Tibial artery (tissue), 4 donors: Measurements from ENCODE around the gene SARDH.
A peak's percentile ranks its signal among the peaks of the same experiment; 100 is the strongest.

Source experiments
- DNase-seq, 2 donors: peaks; one replicate each; pipeline ENCODE4 v3.0.0-alpha.2; 2019
- H3K27ac ChIP-seq, 2 donors: fragments of 200-600 bp; sonication (generic) in 1 of 2; 1 replicate in 1 of 2; 2 replicates in 1 of 2; pipeline ENCODE4 v1.5.1; 2018 to 2019; ENCODE audit warnings: mild to moderate bottlenecking in 1 of 2
- H3K27me3 ChIP-seq, 2 donors: fragments of 200-600 bp; sonication (generic) in 1 of 2; one replicate each; pipeline versions ENCODE4 v1.5.1 to v1.6.0; 2016 to 2019
- H3K36me3 ChIP-seq, 3 donors: fragments of 200-600 bp; sonication (generic) in 2 of 3; one replicate each; pipeline ENCODE4 v1.5.1; 2016 to 2019; ENCODE audit warnings: mild to moderate bottlenecking in 2 of 3
- H3K4me1 ChIP-seq, 4 donors: fragments of 200-600 bp; sonication (generic) in 2 of 4; 1 replicate in 3 of 4; 2 replicates in 1 of 4; pipeline ENCODE4 v1.5.1; 2016 to 2019
- H3K4me3 ChIP-seq, 2 donors: fragments of 200-600 bp; sonication (generic) in 1 of 2; 1 replicate in 1 of 2; 2 replicates in 1 of 2; pipeline ENCODE4 v1.5.1; 2018 to 2019; ENCODE audit warnings: mild to moderate bottlenecking in 2 of 2
- H3K9me3 ChIP-seq, 3 donors: fragments of 200-600 bp; sonication (generic) in 1 of 3; one replicate each; pipeline ENCODE4 v1.5.1; 2016 to 2019
- intact Hi-C: fragments of 100-400 bp; cut with DNase I; formaldehyde crosslinking; loops from one replicate; pipeline ENCODE4 v1.15.0; 2023; ENCODE audit warnings: low total_unique reads
- TF ChIP-seq, protein P1 (sequence below), 2 experiments: fragments of 200-600 bp in 1 of 2; fragments of 450-650 bp in 1 of 2; IDR thresholded peaks; one replicate each; pipeline ENCODE4 v1.5.1; 2017 to 2019; ENCODE audit warnings: antibody characterized with exemption in 2 of 2, mild to moderate bottlenecking in 1 of 2, moderate library complexity in 1 of 2

The SARDH gene

DNA sequence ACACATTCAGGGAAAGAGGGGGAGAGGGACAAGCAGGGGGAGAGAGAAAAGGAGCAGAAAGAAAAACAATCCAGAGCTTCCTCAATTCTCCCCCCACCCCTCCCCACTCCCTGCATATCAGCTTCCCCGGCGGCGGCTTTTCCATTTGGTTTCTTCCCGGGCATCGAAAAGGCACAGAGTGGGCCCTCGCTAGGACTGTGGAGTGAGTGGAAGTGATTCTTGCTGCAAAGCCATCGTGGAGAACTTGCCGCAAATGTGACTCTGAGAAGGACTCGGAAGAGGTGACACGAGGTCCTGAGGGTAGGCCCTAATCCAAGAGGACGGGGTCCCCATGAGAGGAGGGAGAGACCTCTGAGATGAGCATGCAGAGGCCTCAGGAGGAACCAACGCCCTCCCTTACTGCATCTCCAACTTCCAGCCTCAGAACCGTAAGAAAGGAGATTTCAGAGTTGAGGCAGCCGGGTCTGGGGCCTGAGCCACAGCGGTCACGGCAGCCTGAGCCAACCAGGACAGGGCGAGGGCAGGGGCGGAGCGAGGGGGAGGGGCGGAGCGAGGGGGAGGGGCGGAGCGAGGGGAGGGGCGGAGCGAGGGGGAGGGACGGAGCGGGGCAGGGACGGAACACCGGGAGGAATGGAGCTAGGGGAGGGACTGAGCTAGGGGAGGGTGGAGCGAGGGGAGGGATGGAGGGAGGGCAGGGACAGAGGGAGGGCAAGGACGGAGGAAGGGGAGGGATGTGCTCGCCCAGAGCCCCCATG lies 21.2 kb upstream of the SARDH start:
- peaks cover 0 to 11% of the 10 kb centered on the region in 2 donors for H3K27me3 ChIP-seq
- TF ChIP-seq, protein P1, sequence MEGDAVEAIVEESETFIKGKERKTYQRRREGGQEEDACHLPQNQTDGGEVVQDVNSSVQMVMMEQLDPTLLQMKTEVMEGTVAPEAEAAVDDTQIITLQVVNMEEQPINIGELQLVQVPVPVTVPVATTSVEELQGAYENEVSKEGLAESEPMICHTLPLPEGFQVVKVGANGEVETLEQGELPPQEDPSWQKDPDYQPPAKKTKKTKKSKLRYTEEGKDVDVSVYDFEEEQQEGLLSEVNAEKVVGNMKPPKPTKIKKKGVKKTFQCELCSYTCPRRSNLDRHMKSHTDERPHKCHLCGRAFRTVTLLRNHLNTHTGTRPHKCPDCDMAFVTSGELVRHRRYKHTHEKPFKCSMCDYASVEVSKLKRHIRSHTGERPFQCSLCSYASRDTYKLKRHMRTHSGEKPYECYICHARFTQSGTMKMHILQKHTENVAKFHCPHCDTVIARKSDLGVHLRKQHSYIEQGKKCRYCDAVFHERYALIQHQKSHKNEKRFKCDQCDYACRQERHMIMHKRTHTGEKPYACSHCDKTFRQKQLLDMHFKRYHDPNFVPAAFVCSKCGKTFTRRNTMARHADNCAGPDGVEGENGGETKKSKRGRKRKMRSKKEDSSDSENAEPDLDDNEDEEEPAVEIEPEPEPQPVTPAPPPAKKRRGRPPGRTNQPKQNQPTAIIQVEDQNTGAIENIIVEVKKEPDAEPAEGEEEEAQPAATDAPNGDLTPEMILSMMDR (IDR thresholded peaks at IDR 0.05): no peak
- peak in 1 of 2 donors; percentile 67 for DNase-seq

DNA sequence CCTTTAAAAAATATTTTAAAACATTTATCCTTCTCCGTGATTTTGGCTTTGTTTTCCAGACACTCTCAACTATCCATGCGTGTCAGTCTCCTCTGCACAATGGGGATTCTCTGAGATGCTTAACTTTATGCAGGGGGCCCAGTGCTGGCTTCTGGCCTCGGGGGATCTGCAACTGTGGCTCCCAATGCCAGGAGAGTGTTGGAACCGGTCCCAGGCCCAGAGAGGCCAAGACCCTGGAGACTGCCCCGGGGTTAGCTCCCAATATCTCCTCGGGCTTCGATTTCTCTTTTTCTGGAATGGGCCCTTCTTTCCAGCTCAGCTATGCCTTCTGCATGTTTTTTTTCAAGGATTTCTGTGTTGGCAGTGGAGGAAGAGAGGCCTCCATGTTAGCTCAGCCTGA lies 20.1 kb upstream of the SARDH start:
- H3K4me1 ChIP-seq: no peaks in the 10 kb centered on the region
- peak in 1 of 2 donors; percentile 35 for DNase-seq
- intact Hi-C loops: no loop called here

More for the DNA sequence above, 21.2 kb upstream of the SARDH start:
- no peak overlapping the region for H3K4me3 ChIP-seq
- no peak overlapping the region for H3K27ac ChIP-seq
- no peaks in the 10 kb centered on the region for H3K9me3 ChIP-seq
- H3K36me3 ChIP-seq: peaks cover 0 to 20% (median 13%) of the 10 kb centered on the region in 3 donors
- no peaks in the 10 kb centered on the region for H3K4me1 ChIP-seq
- intact Hi-C loops: no loop called here

DNA sequence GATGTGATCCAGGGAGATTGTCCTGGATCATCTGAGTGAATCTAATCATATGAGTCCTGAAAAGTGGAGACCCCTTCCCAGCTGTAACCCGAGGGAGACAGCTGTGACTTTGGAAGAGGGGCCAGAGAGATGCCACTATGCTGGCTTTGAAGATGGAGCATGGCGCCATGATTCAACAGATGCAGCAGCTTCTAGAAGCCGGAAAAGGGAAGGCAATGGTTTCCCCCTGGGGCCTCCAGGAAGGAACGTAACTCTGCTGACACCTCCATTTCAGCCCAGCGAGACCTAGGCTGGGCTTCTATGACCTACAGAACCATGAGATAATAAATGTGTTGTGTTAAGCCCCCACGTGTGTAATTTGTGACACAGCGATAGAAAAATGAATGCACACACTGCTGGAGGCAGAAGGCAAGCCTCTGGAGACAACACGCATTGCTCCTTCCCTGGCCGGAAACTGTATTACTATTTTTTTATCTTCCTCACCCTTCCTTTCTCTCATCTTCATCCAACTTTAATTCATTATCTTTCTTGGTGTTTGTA lies 16.6 kb upstream of the SARDH start:
- H3K9me3 ChIP-seq: no peaks in the 10 kb centered on the region
- no peaks in the 10 kb centered on the region for H3K4me1 ChIP-seq
- no peak overlapping the region for H3K4me3 ChIP-seq
- peaks cover 0 to 42% of the 10 kb centered on the region in 2 donors for H3K27me3 ChIP-seq
- TF ChIP-seq, protein P1 (IDR thresholded peaks at IDR 0.05): no peak
- no peak overlapping the region for H3K27ac ChIP-seq
- intact Hi-C loops: no loop called here
- peak in 1 of 2 donors; percentile 20 for DNase-seq
- H3K36me3 ChIP-seq: peaks cover 0 to 3% (median 0%) of the 10 kb centered on the region in 3 donors

More for the DNA sequence above, 20.1 kb upstream of the SARDH start:
- Histone ChIP-seq H3K4me3 (no peak overlapping the region), H3K27me3 (peaks cover 0 to 15% of the 10 kb centered on the region in 2 donors), H3K27ac (no peak overlapping the region), H3K9me3 (no peaks in the 10 kb centered on the region), H3K36me3 (peaks cover 0 to 9% (median 2%) of the 10 kb centered on the region in 3 donors)
- TF ChIP-seq, protein P1 (IDR thresholded peaks at IDR 0.05): no peak

DNA sequence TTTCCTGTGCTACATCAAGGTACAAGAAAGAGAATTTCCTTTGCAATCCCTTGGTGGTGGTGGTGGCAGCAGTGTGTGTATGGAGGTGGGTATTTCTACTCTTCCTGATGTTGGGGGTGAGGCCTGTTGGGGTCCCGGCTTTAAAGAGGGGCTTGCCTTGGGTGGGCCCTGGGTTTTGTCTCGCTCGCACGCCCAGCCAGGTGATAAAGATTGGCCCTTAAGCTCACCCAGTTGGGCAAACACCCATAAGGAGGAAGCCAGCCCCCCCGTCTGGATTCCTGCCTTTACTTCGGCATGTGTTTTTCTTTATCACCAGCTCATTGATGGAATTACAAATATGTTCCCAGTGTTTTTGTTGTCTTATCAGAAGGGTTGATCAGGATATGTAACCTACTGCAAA lies 16.0 kb upstream of the SARDH start:
- no peak overlapping the region for H3K27ac ChIP-seq
- intact Hi-C loops: no loop called here
- H3K4me1 ChIP-seq: no peaks in the 10 kb centered on the region
- TF ChIP-seq, protein P1 (IDR thresholded peaks at IDR 0.05): no peak
- DNase-seq: peak in 1 of 2 donors; percentile 31
- no peak overlapping the region for H3K4me3 ChIP-seq
- H3K36me3 ChIP-seq: peaks cover 0 to 2% (median 0%) of the 10 kb centered on the region in 3 donors
- no peaks in the 10 kb centered on the region for H3K9me3 ChIP-seq
- H3K27me3 ChIP-seq: peaks cover 0 to 42% of the 10 kb centered on the region in 2 donors

DNA sequence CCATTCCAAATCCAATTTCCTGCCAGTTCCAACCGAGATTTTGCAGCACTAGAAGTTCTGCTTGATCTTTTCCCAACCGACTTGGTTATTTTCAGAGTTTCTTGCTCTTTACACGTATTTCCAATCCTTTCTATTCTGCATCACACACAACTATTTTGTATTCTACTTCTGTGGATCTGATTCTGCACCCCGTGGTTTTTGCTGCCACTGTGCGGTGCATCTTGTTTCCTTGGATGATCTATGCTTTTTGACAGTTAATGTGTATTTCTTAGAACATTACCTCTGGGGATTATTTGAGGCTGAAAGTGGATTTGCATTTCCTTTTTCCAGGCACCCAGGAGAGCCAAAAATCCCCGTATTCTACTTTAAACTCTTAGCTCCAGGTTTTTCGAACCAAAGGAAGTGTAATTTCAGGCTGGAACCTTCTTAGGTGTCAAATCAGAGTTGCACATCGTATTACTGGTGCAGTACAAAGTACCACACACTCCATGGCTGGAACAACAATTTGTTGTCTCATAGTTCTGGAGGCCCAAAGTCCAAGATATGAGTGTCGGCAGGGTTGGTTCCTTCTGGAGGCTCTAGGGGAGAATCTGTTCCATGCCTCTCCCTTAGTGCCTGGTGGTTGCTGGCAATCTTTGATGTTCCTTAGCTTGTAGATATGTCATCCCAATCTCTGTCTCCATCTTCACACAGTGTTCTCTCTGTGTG lies 14.7 kb upstream of the SARDH start:
- no peaks in the 10 kb centered on the region for H3K4me1 ChIP-seq
- H3K27me3 ChIP-seq: peaks cover 0 to 47% of the 10 kb centered on the region in 2 donors
- H3K4me3 ChIP-seq: no peak overlapping the region
- no peak overlapping the region for H3K27ac ChIP-seq
- TF ChIP-seq, protein P1 (IDR thresholded peaks at IDR 0.05): no peak
- intact Hi-C loops: no loop called here
- no peaks in the 10 kb centered on the region for H3K36me3 ChIP-seq
- DNase-seq: no peak
- no peaks in the 10 kb centered on the region for H3K9me3 ChIP-seq
